ENCODE measurements around the gene SDK1.

The SDK1 gene

DNA sequence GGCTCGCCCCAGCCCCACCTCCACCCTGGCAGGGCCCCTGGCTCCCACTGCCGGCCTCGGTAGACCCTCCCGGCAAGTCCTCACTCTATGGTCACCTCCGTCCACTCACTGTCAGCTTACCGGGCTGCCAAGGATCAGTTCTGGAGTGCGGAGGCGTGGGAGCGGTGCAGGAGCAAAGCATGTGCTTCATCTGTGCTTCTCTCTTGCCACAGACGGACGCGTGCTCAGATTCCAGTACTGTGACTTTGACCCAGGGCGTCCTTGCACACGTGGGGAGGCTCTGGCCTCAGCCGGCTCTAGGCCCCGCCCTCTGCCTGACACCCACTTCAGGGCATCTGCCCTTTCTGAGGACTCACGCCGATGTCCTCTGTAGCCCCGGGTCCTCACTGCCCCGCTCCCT is 833.6 kb downstream of the SDK1 start:
- FAIRE-seq, result no peak

DNA sequence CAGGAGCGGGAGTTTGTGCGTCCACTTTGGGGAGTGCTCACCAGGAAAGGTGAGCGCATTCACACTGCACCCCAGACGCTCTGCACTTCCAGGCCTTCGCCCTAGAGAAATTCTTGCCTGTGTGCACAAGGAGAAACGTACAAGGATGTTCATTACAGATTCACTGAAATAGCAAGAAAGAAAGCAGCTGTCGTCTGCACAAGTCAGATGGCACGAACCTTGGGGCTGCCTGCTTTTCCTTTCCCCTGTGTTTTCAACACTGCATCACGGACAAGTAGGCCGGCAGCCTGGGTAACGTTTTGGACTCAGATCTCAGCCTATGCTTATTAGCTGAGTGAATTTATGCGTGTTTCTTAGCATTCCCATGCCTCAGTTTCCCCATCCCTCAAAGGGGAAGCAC is 834.2 kb downstream of the SDK1 start:
- no peak for FAIRE-seq
- DNase-seq (ENCODE audit: insufficient read length, low spot score), result no peak

More for the DNA sequence above, 833.6 kb downstream of the SDK1 start:
- DNase-seq (ENCODE audit: insufficient read length, low spot score), result no peak

DNA sequence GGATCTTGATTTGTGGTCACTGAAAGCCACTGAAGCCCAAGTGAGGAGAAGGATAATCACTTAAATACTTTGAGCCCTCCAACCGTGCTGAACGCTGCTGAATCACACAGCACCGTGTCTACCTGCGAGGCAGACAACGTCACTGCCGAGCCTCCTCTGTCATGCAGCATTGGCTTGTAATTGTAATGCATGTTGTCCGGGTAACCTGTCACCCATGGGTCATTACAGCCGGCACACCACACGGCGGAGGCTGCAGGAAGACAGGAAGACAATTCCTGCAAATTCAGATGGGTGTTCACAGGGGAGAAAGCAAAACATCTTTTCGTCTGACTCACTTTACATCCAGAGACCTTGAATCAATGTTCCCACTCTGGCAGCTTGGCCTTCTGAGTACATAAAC is 835.0 kb downstream of the SDK1 start:
- DNase-seq (ENCODE audit: insufficient read length, low spot score), result no peak
- no peak for FAIRE-seq

DNA sequence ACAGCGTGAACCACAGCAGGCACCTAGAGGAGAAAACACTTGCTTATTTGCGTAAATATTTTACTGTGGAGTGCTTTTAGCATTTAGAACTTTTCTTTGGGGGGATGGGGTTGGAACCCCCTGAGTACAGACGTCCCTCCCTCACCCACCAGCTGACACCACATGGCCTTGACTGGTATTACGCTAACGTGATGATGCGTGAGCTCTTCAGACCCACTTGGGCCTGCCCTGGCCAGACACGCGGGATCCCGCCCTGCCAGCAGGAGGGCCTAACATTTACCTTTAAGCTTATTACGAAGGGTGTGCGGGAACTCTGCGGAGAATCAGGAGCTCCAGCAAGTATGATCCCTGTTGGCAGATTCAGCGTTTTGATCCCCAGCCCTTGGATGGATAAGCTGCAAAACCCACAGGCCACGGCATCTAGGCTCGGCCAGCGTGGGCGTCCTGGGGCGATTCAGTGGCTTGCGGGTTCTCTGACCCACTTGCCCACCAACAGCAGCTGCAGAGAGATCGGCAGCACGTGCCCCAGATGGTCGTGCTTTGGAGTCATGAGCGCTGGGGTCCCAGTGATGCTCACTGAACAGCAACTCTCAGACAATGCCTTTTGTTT is 835.6 kb downstream of the SDK1 start:
- no peak for FAIRE-seq
- no peak for DNase-seq (ENCODE audit: insufficient read length, low spot score)

DNA sequence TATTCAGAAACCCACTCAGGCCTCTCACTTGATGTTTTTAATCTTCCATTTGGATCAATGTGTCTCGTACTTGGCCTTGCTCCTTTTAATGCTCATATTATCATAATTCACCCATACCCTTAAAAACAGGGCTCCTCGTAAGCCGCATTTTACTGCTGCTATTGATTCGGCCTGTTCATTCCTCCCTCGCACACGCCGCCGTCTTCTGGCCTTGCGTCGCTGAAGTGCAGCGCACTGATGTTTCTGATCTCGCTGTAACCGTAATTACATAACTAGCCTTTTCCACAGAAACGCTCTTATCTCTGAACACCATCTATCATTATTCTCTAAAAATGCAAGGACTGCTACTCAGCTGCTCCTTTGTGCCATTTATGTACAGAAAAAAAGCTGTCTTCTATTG is 836.5 kb downstream of the SDK1 start:
- DNase-seq (ENCODE audit: insufficient read length, low spot score) (no peak), FAIRE-seq (no peak)

DNA sequence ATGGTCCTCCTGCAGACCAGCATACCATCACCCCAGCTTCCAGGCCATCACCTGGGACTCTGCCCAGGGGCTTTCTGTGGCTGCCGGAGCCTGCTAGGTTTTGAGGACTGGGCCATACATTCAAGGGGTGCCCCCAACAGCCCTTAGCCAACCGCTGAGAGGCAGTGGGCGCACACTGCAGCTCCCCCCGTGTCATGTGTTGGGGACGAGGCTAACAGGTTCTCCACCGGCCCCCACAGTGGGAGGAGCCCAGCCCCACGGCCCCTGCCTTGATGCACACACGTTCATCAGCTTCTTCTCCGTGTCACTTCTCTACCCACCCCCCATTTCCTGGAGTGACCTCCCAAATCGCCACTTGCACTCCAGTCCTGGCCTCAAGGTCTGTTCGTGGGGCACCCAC is 837.8 kb downstream of the SDK1 start:
- FAIRE-seq (no peak), DNase-seq (ENCODE audit: insufficient read length, low spot score) (no peak)

DNA sequence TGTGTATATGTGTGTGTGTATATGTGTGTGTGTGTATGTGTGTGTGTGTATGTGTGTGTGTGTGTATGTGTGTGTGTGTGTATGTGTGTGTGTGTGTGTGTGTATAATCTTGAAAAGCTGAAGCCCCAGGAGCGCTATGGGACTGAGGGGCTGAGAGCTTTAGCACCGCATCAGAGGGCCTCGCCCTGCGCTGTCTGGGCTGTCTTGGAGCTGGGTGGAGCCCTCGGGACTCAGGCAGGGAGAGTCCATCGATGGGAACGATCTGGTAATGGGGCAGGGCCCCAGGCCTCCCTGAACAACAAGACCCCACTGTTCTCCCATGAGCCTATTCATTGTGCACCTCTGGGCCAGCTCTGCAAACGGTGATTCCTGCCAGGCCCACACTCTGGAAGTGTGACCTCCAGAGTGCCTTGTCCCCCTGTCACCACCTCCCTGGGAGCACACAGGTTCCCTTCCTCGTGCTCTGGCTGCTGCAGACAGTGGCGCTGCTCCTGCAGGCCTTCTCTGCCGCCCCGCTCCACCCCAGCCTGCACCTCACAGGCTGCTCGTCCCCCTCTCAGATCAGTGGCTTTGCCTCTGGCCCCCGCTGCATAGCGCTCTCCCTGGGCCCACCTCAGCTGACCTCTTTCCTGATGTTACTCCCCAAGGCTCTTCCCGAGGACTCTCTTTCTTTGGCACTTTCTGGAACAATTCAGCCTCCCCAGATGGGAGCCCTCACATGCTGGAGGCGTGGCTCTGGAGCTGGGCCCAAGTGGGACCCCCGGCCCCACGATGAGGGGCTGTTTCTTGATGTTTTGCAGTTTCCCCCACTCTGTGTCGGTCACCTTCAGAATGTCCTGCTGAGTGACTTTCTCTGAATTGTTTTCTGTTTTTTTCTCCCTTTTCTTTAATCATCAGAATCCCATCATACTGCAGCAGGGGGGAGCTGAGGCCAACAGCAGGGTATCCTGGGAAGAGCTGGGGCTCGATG is 838.9 kb downstream of the SDK1 start:
- DNase-seq (ENCODE audit: insufficient read length, low spot score) (no peak), FAIRE-seq (no peak)

DNA sequence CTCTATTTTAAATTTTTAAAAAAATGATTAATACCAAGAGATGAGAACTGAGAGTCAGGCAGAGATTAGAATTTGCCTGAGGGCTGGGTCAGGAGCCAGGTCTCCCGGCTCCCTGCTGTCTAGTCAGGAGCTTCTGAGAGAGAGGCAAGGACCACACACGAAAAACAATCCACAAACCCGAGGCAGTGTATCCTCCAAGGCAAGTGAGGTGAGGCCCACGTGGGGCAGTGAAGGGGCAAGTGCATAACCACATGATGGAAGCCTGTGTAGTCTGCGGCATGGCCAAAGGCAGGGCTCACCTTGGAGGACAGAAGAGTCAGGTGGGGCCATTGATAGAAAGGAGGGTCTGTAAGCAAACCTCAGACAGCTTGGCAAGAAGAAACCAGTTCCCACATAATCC is 839.9 kb downstream of the SDK1 start:
- DNase-seq (ENCODE audit: insufficient read length, low spot score) (no peak), FAIRE-seq (no peak)

DNA sequence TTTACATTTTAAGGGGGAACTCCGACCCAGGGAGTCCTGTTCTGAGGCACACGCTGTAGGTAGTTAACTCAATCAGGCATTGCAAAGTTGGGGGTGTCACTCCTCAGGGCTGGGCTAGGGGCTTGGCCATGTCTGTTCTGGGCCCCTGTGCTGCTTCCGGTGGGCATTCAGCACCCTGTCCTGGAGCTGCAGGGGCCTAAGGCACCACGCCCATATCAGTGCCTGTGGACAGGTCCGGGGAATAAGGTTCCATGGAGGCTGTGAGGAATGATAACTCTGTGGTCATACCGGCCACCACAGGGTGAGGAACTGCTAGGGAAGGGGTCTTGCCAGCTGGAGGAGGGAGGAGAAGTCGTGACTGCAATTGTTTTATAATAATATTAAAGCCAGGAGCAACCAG is 842.0 kb downstream of the SDK1 start:
- no peak for FAIRE-seq

DNA sequence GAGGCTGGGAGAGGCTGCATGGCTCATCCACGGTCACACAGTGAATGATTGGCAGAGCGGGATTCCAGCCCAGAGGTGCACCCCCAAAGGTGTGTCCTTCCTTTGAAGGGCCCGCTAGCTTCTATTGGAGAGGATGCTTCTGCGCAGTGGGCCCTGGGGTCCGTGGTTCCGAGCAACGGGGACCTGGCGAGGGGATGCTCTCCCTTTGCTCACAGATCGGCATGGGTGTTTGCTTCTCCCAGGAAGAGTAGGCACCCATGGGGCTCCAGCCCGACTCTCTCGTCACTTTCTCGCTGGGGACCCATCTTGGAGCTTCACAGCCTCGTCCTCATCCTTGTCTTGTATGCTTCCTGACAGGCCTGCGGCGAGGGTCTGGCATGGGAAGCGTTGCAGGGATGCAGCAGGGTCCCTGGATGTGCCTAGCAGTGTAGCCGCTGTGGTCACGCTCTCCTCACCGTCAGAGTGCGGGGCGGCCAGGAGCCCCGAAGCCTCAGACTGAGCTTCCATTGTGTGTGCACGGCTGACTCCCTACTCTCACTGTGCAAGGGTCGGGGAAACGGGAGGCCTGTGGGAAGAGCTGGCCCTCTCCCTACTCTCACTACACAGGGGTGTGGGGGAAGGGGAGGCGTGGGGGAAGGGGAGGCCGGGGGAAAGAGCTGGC is 842.6 kb downstream of the SDK1 start:
- FAIRE-seq (no peak), DNase-seq (ENCODE audit: insufficient read length, low spot score) (no peak)

More for the DNA sequence above, 842.0 kb downstream of the SDK1 start:
- no peak for DNase-seq (ENCODE audit: insufficient read length, low spot score)

DNA sequence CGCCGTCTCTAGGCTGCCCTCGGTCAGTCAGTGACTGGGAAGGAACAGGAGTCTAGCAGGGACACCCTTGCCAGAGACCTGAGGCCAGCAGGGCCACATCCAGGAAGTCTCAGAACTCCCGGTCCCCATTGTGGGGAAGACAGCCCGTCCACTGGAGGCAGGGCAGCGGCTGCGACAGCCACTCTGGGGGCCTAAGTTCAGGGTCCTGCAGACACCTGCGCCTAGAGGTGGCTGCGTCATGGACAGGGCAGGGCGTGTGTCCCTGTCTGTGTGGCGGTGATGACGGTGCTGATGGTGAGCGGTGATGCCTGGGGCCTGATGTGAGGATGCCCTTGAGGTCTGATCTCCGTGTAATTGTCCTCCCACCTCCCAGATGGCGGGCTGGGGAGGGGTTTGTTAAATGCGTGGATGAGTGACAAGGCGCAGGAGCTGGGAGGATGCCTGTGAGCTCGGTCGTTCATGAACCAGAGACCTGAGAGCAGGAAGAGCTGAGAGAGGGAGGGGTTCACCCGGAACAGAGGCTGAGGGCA is 843.2 kb downstream of the SDK1 start:
- DNase-seq (ENCODE audit: insufficient read length, low spot score) (no peak), FAIRE-seq (no peak)

DNA sequence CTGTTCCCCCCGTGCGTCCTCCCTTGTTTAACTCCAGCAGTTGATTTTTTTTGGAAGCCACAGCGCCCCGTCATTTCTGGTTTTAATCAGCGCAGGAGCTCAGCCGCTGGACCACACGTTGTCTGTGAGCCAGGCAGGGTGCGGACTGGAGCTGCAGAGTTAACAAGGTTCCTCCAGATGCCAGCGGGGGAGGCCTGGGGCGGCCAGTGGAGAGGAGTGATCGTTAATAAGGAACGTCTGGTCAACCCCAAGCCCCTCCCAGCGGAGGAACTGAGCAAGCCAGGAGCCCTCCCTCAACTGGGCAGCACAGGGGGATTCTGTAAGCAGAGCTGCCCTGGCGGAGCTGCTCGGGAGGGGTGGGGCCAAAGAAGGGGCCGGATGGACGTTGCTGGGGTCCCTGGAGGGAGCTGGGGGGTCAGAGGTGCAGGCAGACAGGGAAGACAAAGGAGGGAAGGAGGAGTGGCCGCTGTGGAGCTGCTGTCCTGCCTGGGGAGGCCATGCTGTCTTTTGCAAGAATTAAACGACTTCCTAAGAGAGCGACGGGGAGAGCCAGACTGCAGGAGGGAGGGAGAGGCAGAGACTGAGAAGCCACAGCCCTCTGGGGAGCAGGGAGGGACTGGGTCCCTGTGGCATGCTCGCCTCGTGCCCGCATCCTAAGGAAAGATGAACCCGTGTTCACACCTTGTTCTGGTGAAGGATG is 843.9 kb downstream of the SDK1 start:
- FAIRE-seq, result no peak
- no peak for DNase-seq (ENCODE audit: insufficient read length, low spot score)

DNA sequence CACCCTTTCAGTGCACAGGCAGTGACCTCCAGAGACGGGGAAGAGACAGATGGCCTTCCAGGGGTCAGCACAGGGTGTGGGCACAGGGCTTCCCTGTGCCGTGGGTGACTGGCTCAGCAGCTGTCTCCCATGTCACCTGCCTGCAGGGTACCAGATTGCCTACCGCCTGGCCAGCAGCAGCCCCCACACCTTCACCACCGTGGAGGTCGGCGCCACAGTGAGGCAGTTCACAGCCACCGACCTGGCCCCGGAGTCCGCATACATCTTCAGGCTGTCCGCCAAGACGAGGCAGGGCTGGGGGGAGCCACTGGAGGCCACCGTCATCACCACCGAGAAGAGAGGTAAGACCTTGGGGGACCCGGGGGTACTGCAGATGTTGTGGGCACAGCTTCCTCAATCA is 844.5 kb downstream of the SDK1 start:
- no peak for DNase-seq (ENCODE audit: insufficient read length, low spot score)

DNA sequence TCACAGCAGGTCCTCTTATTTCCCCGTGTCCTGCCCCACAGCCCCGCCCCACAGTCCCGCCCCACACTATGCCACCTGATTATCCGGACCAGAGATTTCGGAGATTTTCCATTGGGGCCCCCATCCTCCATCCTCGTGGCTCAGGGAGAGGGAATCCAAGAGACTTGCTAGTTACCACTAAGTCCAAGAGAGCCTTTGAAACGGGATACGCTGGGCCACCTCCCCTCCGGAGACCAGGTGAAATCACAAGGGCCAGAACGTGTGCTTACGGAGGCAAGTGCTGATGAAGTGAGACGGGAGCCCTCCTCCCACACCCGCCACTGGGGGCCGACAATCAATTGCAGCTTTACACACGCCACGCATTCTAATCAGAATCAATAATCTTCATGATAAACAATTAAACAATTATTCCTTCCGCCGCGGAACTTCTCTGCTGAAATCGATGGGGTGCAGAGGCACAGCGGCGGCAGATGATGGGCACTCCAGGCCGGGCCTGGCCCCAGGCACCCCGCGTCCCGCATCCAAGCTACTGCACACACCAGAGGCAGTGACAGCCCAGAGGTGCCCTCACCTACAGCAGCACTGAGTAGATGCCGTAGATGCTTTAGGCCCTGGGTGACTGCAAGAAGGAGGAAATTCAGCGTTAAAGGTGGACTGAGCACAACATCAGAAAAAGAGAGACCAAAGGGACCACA is 847.0 kb downstream of the SDK1 start:
- DNase-seq (ENCODE audit: insufficient read length, low spot score) (no peak), FAIRE-seq (no peak)

More for the DNA sequence above, 844.5 kb downstream of the SDK1 start:
- no peak for FAIRE-seq

DNA sequence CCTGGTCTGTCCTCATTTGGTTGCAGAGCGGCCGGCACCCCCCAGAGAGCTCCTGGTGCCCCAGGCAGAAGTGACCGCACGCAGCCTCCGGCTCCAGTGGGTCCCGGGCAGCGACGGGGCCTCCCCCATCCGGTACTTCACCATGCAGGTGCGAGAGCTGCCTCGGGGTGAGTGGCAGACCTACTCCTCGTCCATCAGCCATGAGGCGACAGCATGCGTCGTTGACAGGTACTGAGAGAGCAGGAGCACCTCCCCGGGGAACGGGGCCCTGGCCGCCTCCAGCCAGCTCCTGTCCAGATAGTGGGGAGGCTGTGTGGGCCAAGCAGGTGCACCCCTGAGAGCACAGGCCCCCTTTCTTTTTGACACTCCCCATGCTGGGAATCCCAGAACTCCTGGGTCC is 848.2 kb downstream of the SDK1 start:
- FAIRE-seq (no peak), DNase-seq (ENCODE audit: insufficient read length, low spot score) (no peak)

DNA sequence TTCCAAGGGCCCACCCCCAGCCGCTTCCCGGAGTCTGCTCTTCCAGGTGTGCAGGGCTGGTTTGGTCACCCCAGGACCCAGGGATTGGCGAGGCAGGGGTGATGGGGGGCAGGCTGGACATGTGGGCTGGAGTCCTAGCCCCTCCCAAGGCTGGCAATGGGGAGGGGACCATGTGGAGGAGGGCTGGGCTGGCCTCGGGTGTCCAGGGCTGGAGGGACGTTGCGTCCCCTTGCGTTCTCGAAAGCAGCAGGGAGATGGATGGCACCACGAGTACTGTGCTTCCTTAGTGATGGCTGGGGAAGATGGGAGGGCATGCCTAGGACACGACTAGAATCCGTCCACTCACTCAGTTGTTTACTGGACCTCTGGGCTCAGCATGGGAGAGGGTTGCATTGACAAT is 848.6 kb downstream of the SDK1 start:
- FAIRE-seq, result no peak

DNA sequence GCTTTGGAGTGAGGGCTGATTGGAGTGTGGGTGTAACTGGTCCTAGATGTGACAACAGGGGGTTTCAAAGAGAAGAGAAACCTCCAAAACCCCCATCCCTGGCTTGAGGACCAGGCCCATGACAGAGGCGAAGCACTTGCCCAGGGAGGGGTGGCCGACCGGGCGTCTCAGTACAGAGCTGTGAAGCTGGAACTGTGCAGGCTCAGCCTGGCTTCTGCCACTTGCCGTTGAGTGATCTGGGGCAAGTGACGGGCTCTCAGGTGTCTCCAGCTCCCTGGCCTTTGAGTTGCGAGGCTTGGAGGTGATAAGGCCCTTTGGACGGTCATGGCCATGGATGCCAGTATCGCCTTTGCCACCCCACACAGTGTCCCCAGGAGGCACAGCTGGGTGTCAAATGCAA is 849.7 kb downstream of the SDK1 start:
- no peak for FAIRE-seq

More for the DNA sequence above, 848.6 kb downstream of the SDK1 start:
- no peak for DNase-seq (ENCODE audit: insufficient read length, low spot score)

DNA sequence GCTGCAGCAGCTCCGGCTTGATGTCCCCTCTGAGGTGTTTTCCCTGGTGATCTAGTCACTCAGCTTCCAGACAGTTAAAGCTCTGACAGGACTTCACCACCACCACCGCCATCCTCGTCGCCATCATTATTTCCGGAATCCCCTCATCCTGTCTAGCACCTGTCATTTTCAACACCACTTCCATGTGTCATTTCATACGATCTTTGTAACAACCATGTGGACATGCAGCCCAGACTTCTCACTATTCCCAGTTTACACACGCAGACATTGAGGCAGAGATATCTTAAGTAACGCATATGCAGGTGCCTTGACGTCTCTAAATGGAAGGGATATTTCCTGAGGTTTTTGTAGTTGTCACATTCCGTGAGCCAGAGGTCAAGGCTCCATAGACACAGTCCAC is 850.5 kb downstream of the SDK1 start:
- no peak for FAIRE-seq
- no peak for DNase-seq (ENCODE audit: insufficient read length, low spot score)

More for the DNA sequence above, 849.7 kb downstream of the SDK1 start:
- no peak for DNase-seq (ENCODE audit: insufficient read length, low spot score)

DNA sequence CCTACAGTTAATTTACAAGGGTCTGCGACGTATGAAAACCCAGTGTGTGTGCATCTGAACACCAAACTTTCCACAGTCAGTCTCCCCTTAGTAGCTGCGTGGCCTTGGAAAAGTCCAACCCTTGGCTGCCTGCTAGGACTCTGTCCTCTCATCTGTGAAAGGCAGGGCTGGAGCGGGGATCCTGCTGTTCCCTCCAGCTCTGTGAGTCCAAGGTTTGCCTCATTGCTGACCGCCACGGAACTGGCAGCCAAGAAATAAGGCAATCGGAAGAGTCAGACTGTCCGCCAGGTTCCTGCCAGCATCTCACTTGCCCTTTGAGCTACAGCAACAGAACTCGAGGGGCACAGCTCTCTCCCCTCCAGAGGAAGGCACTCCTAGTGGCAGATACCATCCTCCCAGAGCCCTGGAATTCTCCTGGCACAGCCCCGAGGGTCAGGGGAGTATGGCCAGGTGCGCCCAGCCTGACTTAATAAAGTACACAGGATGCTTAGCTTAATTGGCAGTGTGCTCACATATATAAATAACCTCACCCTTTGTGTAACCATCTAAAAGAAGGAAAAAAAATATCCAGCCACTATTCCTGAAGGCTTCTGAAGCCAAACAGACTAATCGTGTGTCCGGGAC is 851.0 kb downstream of the SDK1 start:
- DNase-seq (ENCODE audit: insufficient read length, low spot score), result no peak
- FAIRE-seq, result no peak

Measured in GM19239 (cell line).